Fibroblast of skin of right biceps (primary cell): ENCODE measurements around the gene HSPA14.
A peak's percentile ranks its signal among the peaks of the same experiment; 100 is the strongest.
"Not testable (repeated sequence)": the region's sequence is repeated elsewhere in the genome, so short reads cannot be mapped to it uniquely, and the experiment has no call there.

Experiments used
- DNase-seq: peaks from one replicate; pipeline ENCODE4 v3.0.0-alpha.2; 2013

HSPA14 gene, protein sequence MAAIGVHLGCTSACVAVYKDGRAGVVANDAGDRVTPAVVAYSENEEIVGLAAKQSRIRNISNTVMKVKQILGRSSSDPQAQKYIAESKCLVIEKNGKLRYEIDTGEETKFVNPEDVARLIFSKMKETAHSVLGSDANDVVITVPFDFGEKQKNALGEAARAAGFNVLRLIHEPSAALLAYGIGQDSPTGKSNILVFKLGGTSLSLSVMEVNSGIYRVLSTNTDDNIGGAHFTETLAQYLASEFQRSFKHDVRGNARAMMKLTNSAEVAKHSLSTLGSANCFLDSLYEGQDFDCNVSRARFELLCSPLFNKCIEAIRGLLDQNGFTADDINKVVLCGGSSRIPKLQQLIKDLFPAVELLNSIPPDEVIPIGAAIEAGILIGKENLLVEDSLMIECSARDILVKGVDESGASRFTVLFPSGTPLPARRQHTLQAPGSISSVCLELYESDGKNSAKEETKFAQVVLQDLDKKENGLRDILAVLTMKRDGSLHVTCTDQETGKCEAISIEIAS

GRCh38 chr10:14837757-14838581 lies at the start of gene HSPA14, which contains the start of the genes CDNF and MSANTD7:
Gene HSPA14, plus strand, starts transcription at chr10:14838306. Its CDS starts 97 bp downstream, at chr10:14838403.
Gene CDNF, minus strand, starts transcription at chr10:14838037. Its CDS starts 91 bp downstream, at chr10:14837946.
Gene MSANTD7, plus strand, starts transcription at chr10:14838306. Its CDS starts 3,979 bp downstream, at chr10:14842285.
- peak; percentile 99 for DNase-seq

GRCh38 chr10:14798636-14799035 lies 39.5 kb upstream of the HSPA14 start:
- DNase-seq = no peak

DNA sequence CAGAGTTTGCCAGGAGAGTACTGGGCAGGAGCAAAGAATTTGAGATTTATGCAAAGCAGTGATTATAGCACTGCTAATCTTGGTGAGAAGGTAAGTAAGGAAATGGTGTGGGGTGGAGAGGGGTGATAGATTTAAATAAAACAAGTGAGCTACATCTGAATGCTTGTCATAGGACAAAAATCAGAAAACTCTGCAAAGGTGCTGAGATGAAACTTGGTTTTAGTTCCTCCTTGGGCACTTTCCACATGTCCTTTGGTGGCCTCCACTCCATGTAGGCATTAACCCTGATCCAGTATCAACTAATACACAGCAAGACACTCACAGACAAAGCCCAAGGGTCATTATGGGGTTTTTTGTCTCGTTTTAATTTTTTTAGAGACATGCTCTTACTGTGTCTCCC lies 37.7 kb upstream of the HSPA14 start:
- no peak for DNase-seq

DNA sequence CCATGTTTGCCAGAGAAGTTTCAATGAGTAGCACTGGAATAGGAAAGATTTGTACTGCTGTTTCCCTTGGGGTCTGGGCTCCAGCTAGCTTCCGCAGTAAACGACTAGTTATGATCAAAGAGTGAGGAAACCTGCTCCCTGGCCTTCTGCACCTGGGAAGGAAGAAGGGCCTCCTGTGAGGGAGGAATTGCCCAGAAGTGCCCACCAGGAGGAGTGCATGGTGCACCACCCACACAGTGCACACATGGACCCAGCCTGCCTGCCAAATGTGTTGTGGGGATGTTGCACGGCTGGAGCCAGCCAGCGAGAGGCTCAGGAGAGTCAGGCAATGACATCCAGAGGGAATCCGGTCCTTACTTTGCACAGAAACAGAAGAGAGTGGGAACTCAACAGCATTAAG lies 36.4 kb upstream of the HSPA14 start:
- DNase-seq = no peak

- no peak for DNase-seq
Observed at GRCh38 chr10:14803827-14804226, 34.3 kb upstream of the HSPA14 start.

- no peak for DNase-seq
Observed at GRCh38 chr10:14806318-14806717, 31.8 kb upstream of the HSPA14 start.

DNA sequence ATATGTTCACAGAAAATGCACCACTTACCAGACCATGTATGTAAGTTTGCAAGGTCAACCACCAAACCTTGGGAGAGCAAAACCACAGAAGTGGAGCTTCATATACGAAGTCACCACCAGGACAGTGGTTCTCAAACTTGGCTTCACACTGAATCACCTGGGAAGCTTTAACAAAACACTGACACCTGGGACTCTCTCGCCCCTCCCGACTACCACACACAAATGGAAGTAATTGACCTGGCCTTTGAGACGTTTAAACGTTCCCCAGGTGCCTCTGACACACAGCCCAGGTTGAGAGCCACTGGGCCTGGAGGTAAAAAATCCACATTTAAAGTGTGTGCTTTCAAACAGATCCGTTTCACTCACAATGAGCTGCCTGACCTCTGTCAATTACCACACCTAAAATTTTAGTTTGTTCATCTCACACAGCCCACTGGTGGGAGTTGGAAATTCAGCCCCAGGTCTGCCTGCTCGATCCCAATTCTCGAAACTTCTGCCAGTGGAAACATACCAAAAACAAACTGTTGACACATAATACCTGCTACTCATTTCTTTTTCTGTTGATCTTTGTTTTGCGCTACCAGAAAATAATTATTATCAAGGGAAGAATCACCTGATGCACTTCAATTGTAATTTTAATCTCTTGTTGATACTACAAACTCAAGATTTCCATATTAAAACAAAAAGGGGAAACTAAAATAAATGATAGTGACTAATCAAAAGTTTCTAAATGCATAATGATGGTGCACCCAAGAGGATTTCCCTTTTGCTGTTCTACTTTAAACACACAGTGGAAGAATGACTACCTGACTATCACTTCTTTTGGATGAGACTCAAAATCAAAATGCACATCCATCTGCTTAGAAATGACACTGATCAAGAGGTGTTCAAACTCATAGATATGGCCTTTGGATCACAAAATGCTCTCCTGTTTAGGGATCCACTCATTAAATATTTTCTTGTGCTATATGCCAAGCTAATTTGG lies 26.8 kb upstream of the HSPA14 start:
- no peak for DNase-seq

GRCh38 chr10:14812271-14812670 lies 25.8 kb upstream of the HSPA14 start:
- peak; percentile 19 for DNase-seq

DNA sequence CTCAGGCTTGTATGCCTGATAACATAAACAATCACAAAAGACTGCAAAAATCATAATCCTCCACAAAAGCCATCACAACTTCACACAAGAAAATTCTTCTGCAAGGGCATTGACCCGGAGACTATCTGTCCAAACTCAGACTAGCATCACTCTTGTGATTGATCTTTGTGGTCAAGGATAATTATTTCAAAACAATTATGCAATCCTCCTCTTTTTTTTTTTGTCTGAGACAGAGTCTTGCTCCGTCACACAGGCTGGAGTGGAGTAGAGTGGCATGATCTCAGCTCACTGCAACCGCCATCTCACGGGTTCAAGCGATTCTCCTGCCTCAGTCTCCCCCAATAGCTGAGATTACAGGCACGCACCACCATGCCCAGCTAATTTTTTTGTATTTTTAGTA lies 22.4 kb upstream of the HSPA14 start:
- no peak for DNase-seq

- DNase-seq = not testable (repeated sequence)
Observed at GRCh38 chr10:14816717-14817116, 21.4 kb upstream of the HSPA14 start.

DNA sequence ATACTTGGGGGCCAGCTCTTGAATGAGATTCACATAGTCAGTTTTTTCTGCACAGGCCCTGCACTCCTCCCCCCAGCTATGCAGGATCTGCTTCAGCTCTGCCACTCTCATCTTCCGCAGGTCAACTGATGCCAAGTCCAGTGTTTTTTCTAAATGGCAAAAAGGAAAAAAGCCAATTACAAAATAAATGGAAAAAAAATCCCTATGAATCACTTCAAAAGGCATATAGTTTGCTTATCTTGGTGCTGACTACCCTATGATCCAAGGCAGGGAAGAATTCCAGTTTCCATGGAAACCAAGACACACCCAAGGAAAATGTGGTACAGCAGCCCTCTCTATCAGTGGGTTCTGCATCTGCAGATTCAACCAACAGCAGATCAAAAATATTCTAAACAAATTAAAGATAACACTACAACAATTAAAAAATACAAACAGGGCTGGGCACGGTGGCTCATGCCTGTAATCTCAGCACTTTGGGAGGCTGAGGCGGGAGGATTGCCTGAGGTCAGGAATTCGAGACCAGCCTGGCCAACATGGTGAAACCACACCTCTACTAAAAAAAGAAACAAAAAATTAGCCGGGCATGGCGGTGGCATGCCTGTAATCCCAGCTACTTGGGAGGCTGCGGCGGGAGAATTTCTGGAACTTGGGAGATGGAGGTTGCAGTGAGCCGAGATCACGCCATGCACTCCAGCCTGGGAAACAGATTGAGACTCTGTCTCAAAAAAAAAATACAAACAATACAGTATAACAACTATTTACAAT lies 17.9 kb upstream of the HSPA14 start:
- DNase-seq = peak; percentile 77

GRCh38 chr10:14820775-14821154 lies 17.3 kb upstream of the HSPA14 start:
- no peak for DNase-seq

GRCh38 chr10:14821635-14822375 lies 16.3 kb upstream of the HSPA14 start:
- DNase-seq = no peak

GRCh38 chr10:14822879-14823755 lies 15.0 kb upstream of the HSPA14 start:
- DNase-seq = peak; percentile 44

GRCh38 chr10:14823966-14824365 lies 14.1 kb upstream of the HSPA14 start:
- DNase-seq = no peak

DNA sequence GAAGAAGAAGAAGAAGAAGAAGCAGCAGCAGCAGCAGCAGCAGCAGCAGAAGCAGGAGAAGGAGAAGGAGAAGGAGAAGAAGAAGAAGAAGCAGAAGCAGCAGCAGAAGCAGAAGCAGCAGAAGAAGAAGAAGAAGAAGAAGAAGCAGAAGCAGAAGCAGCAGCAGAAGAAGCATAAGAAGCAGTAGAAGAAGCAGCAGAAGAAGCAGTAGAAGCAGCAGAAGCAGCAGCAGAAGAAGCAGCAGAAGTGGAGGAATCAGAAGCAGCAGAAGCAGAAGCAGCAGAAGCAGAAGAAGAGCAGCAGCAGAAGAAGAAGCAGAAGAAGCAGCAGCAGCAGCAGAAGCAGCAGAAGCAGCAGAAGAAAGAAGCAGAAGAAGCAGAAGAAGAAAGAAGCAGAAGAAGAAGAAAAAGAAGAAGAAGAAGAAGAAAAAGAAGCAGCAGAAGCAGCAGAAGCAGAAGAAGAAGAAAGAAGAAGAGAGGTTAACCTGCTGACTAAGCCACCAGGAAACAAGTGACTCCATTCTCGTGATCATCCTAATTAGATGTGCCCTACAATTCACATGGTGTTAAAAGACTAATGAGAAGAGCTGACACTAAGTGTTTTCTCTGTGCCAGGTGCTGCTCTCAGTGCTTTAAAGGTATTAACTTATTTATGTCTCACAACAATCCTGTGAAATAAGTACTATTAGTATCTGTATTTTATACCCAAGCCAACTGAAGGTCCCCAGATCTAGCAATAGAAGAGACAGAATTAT lies 11.9 kb upstream of the HSPA14 start:
- no peak for DNase-seq

DNA sequence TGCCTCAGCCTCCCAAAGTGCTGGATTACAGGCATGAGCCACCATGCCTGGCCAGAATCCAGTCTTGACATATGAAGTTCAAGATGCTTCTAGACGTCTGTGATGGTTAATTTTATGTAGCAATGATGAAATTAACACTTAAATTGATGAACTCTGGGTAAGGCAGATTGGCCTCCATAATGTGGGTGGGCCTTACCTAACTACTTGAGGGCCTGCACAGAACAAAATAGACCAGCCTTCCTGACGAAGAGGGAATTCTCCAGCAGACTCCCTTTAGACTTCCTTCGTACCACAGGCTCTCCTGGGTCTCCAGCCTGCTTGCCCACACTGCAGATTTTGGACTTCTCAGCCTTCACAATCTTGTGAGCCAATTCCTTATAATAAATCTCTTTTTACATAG lies 5.0 kb upstream of the HSPA14 start:
- no peak for DNase-seq

- DNase-seq = peak; percentile 34
Observed at GRCh38 chr10:14836208-14836607, 1.9 kb upstream of the HSPA14 start.
